Skin of body (tissue), 3 donors: ENCODE data around the gene TBRG1. TPM values are rescaled to one million over a fixed set of nuclear protein-coding genes. Genes with fewer than 3 reads are reported as not detected.

Source experiments
- DNase-seq: peaks from one replicate; lab custom pipeline; 2025; lab: John Stamatoyannopoulos, UW
- small RNA-seq: library from RNA; depleted of rRNA; stranded (forward); fragments of <200 nt; gene quantifications from one replicate; pipeline ENCODE3, GENCODE V24; 2014; ENCODE audit warnings: low replicate concordance
- total RNA-seq: library from RNA; depleted of rRNA; stranded (reverse); fragments of >200 nt; gene quantifications from one replicate; pipeline ENCODE4 v1.2.3, GENCODE V29; 2014

Gene TBRG1
- total RNA-seq, 1 donor from 2014 or later: 13.6 TPM

- DNase-seq: no peak
Observed at GRCh38 chr11:124658986-124659385, 36.3 kb downstream of the TBRG1 start.

GRCh38 chr11:124661553-124661952 lies 38.9 kb downstream of the TBRG1 start:
- no peak for DNase-seq

DNA sequence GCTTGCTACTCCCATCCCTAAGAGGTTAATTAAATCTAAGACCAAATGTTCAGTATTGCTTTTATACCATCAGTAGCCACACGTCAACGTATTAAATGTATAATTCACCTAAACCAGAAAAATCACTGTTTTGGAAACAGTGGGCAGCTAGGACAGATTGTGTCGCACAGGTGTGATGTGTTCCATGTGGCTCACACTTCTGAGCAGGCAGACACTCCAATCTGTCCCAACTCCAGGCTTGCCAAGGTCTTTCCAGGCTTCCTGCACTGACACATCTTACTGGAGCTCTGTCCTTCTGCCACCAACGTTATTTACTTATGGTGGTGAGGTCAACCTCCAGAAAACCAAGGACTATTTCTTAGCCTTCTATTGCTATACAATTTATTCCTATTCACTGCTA lies 39.4 kb downstream of the TBRG1 start:
- DNase-seq: no peak

DNA sequence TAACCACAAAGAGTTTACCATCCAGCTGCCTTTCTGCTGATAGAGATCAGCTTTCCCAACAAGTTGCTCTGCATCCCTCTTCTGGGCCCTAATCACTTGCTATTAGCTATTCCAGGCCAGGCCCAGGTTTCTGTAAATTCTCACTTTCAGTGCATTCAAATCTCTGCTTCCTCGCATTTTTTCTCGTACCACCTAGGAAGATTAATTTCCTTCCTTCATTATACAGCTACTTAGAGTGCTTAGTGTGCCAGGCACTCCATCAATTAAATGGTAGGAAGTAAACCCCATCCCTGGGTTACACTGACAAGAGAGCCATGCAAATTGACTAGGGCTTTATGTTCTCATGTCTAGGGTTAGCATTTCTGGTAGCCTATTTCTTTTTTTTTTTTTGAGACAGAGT lies 41.2 kb downstream of the TBRG1 start:
- DNase-seq: no peak

- DNase-seq: no peak
Observed at GRCh38 chr11:124667601-124668000, 44.9 kb downstream of the TBRG1 start.

DNA sequence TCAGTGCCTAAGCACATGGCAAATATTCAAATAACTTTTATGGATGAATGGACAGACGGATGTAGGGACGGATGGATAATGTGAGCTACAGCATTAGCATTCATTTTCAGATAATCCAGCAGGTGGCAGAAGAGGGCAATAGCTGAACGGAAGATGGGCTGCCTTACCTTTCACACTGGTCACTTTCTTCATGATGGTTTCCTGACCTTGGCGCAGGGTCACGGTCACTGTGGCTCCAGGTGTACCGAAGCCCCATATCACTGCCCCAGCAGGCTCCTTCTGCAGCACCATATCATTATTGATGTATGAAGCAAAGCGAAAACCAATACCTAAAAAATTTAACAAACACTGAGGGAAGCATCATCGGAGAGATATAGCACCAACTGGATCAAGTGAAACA lies 46.5 kb downstream of the TBRG1 start:
- DNase-seq: no peak

GRCh38 chr11:124670732-124671131 lies 48.1 kb downstream of the TBRG1 start:
- DNase-seq: no peak

- no peak for DNase-seq
Observed at GRCh38 chr11:124672536-124673215, 50.0 kb downstream of the TBRG1 start.

- DNase-seq: peak; percentile 88
Observed at GRCh38 chr11:124673333-124674167, 50.9 kb downstream of the TBRG1 start, which contains the start of the genes SIAE and SPA17. Gene SIAE, minus strand, starts transcription at chr11:124673739. Its CDS starts 31 bp downstream, at chr11:124673708. Gene SPA17, plus strand, starts transcription at chr11:124673904. Its CDS starts 1,361 bp downstream, at chr11:124675265.

DNA sequence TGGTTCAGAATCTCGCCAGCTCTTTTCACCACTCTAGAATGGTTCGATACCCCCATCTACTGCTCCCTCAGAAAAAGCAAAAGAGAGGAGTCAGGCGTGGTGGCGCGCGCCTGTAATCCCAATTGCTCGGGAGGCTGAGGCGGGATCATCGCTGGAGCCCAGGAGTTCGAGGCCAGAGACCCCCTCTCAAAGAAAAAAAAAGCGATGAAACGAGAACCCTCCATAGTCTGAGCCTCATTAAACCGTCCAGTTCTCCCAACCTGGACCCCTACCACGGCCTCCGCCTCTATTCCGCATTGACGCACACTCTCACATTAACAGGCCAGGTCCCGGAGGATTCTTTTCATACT lies 51.5 kb downstream of the TBRG1 start:
- DNase-seq: no peak

- DNase-seq: no peak
Observed at GRCh38 chr11:124674571-124674970, 51.9 kb downstream of the TBRG1 start.

- DNase-seq: no peak
Observed at GRCh38 chr11:124676386-124676785, 53.7 kb downstream of the TBRG1 start.

- no peak for DNase-seq
Observed at GRCh38 chr11:124678416-124678815, 55.8 kb downstream of the TBRG1 start.

GRCh38 chr11:124681421-124681820 lies 58.8 kb downstream of the TBRG1 start:
- no peak for DNase-seq

- DNase-seq: no peak
Observed at GRCh38 chr11:124682443-124682842, 59.8 kb downstream of the TBRG1 start.

Small RNAs within 50 kb of the gene (small RNA-seq; reads per million reads assigned to genes)
- not detected for gene RNA5SP352

Other genes with a start within 250 kb of the TBRG1 start
- gene OR8B2, start 238.4 kb upstream of the TBRG1 start, total RNA-seq: not detected
- gene OR8B3, start 223.8 kb upstream of the TBRG1 start, total RNA-seq: not detected
- not detected for gene OR8B4, start 198.0 kb upstream of the TBRG1 start, total RNA-seq
- gene OR8B8, start 177.2 kb upstream of the TBRG1 start, total RNA-seq: not detected
- gene OR8B12, start 79.2 kb upstream of the TBRG1 start, total RNA-seq: not detected
- gene OR8A1, start 52.9 kb upstream of the TBRG1 start, total RNA-seq: not detected
- not detected for gene PANX3, start 11.4 kb upstream of the TBRG1 start, total RNA-seq
- gene SIAE, start 50.9 kb downstream of the TBRG1 start, total RNA-seq: 3.9 TPM
- 2.9 TPM for gene SPA17, start 51.0 kb downstream of the TBRG1 start, total RNA-seq
- gene NRGN, start 117.1 kb downstream of the TBRG1 start, total RNA-seq: 0.39 TPM
- gene VSIG2, start 129.4 kb downstream of the TBRG1 start, total RNA-seq: 0.20 TPM
- 9.2 TPM for gene ESAM, start 139.4 kb downstream of the TBRG1 start, total RNA-seq
- 15.2 TPM for gene MSANTD2, start 177.5 kb downstream of the TBRG1 start, total RNA-seq
- gene ROBO3, start 242.6 kb downstream of the TBRG1 start, total RNA-seq: 8.8 TPM